Cardiac fibroblast (primary cell): ENCODE results near the gene C19orf12.

Source experiments
- DNase-seq, 2 donors: peaks; one replicate each; pipeline versions ENCODE4 v3.0.0 to v3.0.0-alpha.2; 2010; ENCODE audit warnings: low read depth in 2 of 2
- H3K4me3 ChIP-seq, 2 donors: replicated peaks in 1 of 2; 1 replicate in 1 of 2; 2 replicates in 1 of 2; pipeline ENCODE4 v1.5.1; 2011; ENCODE audit warnings: low read depth in 2 of 2, low read length in 2 of 2, mild to moderate bottlenecking in 2 of 2, moderate library complexity in 1 of 2
- CTCF ChIP-seq: IDR thresholded peaks from one replicate; pipeline ENCODE4 v1.5.1; 2011; ENCODE audit warnings: low read depth, mild to moderate bottlenecking, low read length, inconsistent platforms

Gene C19orf12

GRCh38 chr19:29655648-29656335 is 59.3 kb downstream of the C19orf12 start:
- H3K4me3 ChIP-seq = no peak overlapping the region
- TF ChIP-seq CTCF = no peak
- DNase-seq = no peak

- DNase-seq = no peak
- TF ChIP-seq CTCF = no peak
- no peak overlapping the region for H3K4me3 ChIP-seq
Observed at GRCh38 chr19:29653398-29653797, 61.7 kb downstream of the C19orf12 start.

- no peak for DNase-seq
- no peak overlapping the region for H3K4me3 ChIP-seq
- TF ChIP-seq CTCF = no peak
Observed at GRCh38 chr19:29651622-29652394, 63.3 kb downstream of the C19orf12 start.

- TF ChIP-seq CTCF = no peak
- no peak for DNase-seq
- no peak overlapping the region for H3K4me3 ChIP-seq
Observed at GRCh38 chr19:29650772-29651387, 64.2 kb downstream of the C19orf12 start.
